GM23338 (cell line): Measurements from ENCODE around the gene MAMSTR. TPM values are rescaled to one million over a fixed set of nuclear protein-coding genes. Genes with fewer than 3 reads are reported as not detected.

Experiments
- ATAC-seq: fragments of 200-7000 bp; cut with Tn5 transposase; 3 replicates; pipeline ENCODE4 v1.9.1; 2020
- DNase-seq: peaks from one replicate; pipeline ENCODE4 v3.0.0-alpha.2; 2015; ENCODE audit warnings: low spot score
- H2AFZ ChIP-seq: fragments of 200-600 bp; sonication (generic); 2 replicates; pipeline ENCODE4 v1.8.0; 2016; ENCODE audit warnings: antibody characterized with exemption, mild to moderate bottlenecking, moderate library complexity
- H3F3A ChIP-seq: fragments of 200-600 bp; sonication (generic); replicated peaks from 2 replicates; pipeline ENCODE4 v1.8.0; 2017; ENCODE audit warnings: antibody characterized with exemption, mixed run types, low read depth
- H3K27ac ChIP-seq: fragments of 200-600 bp; sonication (generic); 2 replicates; pipeline ENCODE4 v1.6.1; 2016; ENCODE audit warnings: low read depth
- H3K27me3 ChIP-seq: fragments of 200-600 bp; sonication (generic); 2 replicates; pipeline ENCODE4 v1.8.0; 2016; ENCODE audit warnings: mild to moderate bottlenecking, mixed run types, moderate library complexity; ENCODE audit not compliant: insufficient read depth
- H3K36me3 ChIP-seq: fragments of 200-600 bp; sonication (generic); 2 replicates; pipeline ENCODE4 v1.8.0; 2016; ENCODE audit warnings: mild to moderate bottlenecking; ENCODE audit not compliant: insufficient read depth
- H3K4me1 ChIP-seq: fragments of 200-600 bp; sonication (generic); 2 replicates; pipeline ENCODE4 v1.8.0; 2016; ENCODE audit warnings: mild to moderate bottlenecking, moderate library complexity; ENCODE audit not compliant: insufficient read depth
- H3K4me2 ChIP-seq: fragments of 200-600 bp; sonication (generic); 2 replicates; pipeline ENCODE4 v1.7.1; 2017; ENCODE audit warnings: mixed run types
- H3K4me3 ChIP-seq: fragments of 200-600 bp; sonication (generic); 2 replicates; pipeline ENCODE4 v1.6.1; 2016; ENCODE audit warnings: mixed run types
- H3K79me2 ChIP-seq: fragments of 200-600 bp; sonication (generic); replicated peaks from 2 replicates; pipeline ENCODE4 v1.8.0; 2017; ENCODE audit warnings: mild to moderate bottlenecking; ENCODE audit not compliant: insufficient read depth
- H3K9me2 ChIP-seq: fragments of 200-600 bp; sonication (generic); 2 replicates; pipeline ENCODE4 v1.8.0; 2017; ENCODE audit not compliant: insufficient read depth
- H4K20me1 ChIP-seq: fragments of 200-600 bp; sonication (generic); replicated peaks from 2 replicates; pipeline ENCODE4 v1.8.0; 2017; ENCODE audit warnings: mild to moderate bottlenecking; ENCODE audit not compliant: insufficient read depth
- H3K27ac Mint-ChIP-seq: 2 replicates; pipeline ENCODE4 v1.8.0; 2020; ENCODE audit warnings: inconsistent platforms, mild to moderate bottlenecking, moderate library complexity, mixed read lengths
- H3K27me3 Mint-ChIP-seq: 3 replicates; pipeline ENCODE4 v1.8.0; 2022; ENCODE audit warnings: low read depth, mild to moderate bottlenecking, moderate library complexity, mixed read lengths, inconsistent platforms; ENCODE audit not compliant: insufficient read depth, poor library complexity
- H3K36me3 Mint-ChIP-seq: 3 replicates; pipeline ENCODE4 v1.8.0; 2021; ENCODE audit warnings: low read depth, mild to moderate bottlenecking, inconsistent platforms, moderate library complexity, mixed read lengths
- H3K4me1 Mint-ChIP-seq: 3 replicates; pipeline ENCODE4 v1.8.0; 2020; ENCODE audit warnings: mild to moderate bottlenecking, inconsistent platforms, mixed read lengths
- H3K4me3 Mint-ChIP-seq: 3 replicates; pipeline ENCODE4 v1.8.0; 2021; ENCODE audit warnings: moderate library complexity, mild to moderate bottlenecking, inconsistent platforms, mixed read lengths
- H3K9me3 Mint-ChIP-seq: 3 replicates; pipeline ENCODE4 v1.8.0; 2020; ENCODE audit warnings: moderate library complexity, mild to moderate bottlenecking, inconsistent platforms, mixed read lengths
- CREB1 ChIP-seq: fragments of 250-450 bp; sonication (Bioruptor Pico); IDR thresholded peaks from 2 replicates; pipeline ENCODE4 v1.5.0; 2020; ENCODE audit warnings: low read depth, mild to moderate bottlenecking, moderate library complexity
- EZH2 ChIP-seq: fragments of 200-600 bp; sonication (generic); IDR thresholded peaks from one replicate; pipeline ENCODE4 v1.8.0; 2017; ENCODE audit warnings: antibody characterized with exemption, mild to moderate bottlenecking, low read depth; ENCODE audit not compliant: unreplicated experiment
- polyA plus RNA-seq: library from polyadenylated mRNA; unstranded; fragments of >200 nt; fragmentation: Nextera tagmentation; extraction: Ambion mirVana; gene quantifications from 2 replicates; pipeline ENCODE4 v1.2.1, GENCODE V29; 2016
- total RNA-seq: library from RNA; depleted of rRNA; stranded (reverse); fragments of >200 nt; shearing (Covaris generic); gene quantifications from 2 replicates; pipeline ENCODE4 v1.2.3, GENCODE V29; 2014
- TF ChIP-seq, protein P1 (sequence below), 2 experiments: fragments of 200-600 bp in 1 of 2; sonication (generic) in 1 of 2; conservative IDR thresholded peaks; 2 replicates each; pipeline versions ENCODE4 v1.5.1 to v1.6.1; 2016 to 2017; ENCODE audit warnings: antibody characterized with exemption in 2 of 2, low read depth in 2 of 2, mild to moderate bottlenecking in 2 of 2, moderate library complexity in 1 of 2
- TF ChIP-seq, protein P2 (sequence below): fragments of 250-450 bp; sonication (Bioruptor Pico); IDR thresholded peaks from 2 replicates; pipeline ENCODE4 v1.5.0; 2020; ENCODE audit warnings: mild to moderate bottlenecking, moderate library complexity

Gene MAMSTR
- total and polyA plus RNA-seq, 2 experiments from 2014 or later = 1.9 to 2.0 TPM

DNA sequence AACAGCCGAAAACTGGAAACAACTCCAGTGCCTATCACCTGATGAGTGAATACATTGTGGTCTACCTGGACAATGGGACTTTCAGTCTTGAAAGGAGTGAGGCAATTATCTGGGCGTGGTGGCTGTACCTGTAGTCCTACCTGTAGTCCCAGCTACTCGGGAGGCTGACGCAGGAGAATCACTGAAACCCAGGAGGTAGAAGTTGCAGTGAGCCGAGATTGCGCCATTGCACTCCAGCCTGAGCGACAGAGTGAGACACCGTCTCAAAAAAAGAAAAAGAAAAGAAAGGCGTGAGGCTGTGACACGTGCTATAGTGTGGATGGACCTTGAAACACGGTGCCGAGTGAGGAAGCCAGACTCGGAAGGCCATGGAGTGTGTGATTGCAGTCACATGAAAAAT, 42.6 kb downstream of the MAMSTR start:
- Mint-ChIP-seq H3K4me1 (peaks cover 28% of the 10 kb centered on the region), H3K4me3 (no peak overlapping the region), H3K36me3 (no peaks in the 10 kb centered on the region), H3K9me3 (no peaks in the 10 kb centered on the region), H3K27ac (no peak overlapping the region), H3K27me3 (peaks cover 23% of the 10 kb centered on the region)
- H3F3A ChIP-seq = no peaks in the 10 kb centered on the region
- H3K79me2 ChIP-seq = no peaks in the 10 kb centered on the region
- H4K20me1 ChIP-seq = no peaks in the 10 kb centered on the region
- peaks cover 23% of the 10 kb centered on the region for H3K4me1 ChIP-seq
- TF ChIP-seq, protein P1, sequence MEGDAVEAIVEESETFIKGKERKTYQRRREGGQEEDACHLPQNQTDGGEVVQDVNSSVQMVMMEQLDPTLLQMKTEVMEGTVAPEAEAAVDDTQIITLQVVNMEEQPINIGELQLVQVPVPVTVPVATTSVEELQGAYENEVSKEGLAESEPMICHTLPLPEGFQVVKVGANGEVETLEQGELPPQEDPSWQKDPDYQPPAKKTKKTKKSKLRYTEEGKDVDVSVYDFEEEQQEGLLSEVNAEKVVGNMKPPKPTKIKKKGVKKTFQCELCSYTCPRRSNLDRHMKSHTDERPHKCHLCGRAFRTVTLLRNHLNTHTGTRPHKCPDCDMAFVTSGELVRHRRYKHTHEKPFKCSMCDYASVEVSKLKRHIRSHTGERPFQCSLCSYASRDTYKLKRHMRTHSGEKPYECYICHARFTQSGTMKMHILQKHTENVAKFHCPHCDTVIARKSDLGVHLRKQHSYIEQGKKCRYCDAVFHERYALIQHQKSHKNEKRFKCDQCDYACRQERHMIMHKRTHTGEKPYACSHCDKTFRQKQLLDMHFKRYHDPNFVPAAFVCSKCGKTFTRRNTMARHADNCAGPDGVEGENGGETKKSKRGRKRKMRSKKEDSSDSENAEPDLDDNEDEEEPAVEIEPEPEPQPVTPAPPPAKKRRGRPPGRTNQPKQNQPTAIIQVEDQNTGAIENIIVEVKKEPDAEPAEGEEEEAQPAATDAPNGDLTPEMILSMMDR (conservative IDR thresholded peaks at IDR 0.05; ENCODE audit: low read depth in 2 of 2) = no peak
- TF ChIP-seq CREB1 (CRISPR knock-in tag) = no peak
- no peaks in the 10 kb centered on the region for H3K9me2 ChIP-seq
- ATAC-seq (no peak), DNase-seq (no peak)
- no peak overlapping the region for H3K27ac ChIP-seq
- no peaks in the 10 kb centered on the region for H3K27me3 ChIP-seq
- H2AFZ ChIP-seq = no peak overlapping the region
- H3K4me3 ChIP-seq = no peak overlapping the region
- H3K36me3 ChIP-seq = no peaks in the 10 kb centered on the region
- no peak overlapping the region for H3K4me2 ChIP-seq

DNA sequence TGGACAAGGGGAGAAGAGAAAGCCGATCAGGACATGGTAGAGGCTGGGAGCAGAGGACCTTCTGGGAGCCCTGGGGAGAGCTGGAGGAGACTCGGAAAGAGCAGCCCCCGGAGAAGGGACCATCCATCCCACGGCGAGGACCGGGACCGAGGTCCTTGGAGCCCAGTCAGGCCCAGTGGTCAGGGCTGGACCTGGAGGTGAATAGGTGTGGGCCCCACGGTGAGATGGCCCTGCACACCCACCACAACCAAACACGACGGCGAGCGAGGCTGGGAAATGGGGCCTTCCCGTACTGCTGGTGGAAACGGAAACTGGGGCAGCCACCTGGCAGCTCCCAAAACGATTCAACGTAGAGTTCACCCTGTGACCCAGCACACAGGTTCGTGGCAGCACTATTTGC, 43.0 kb downstream of the MAMSTR start:
- Mint-ChIP-seq H3K36me3 (no peaks in the 10 kb centered on the region), H3K9me3 (no peaks in the 10 kb centered on the region), H3K4me3 (no peak overlapping the region), H3K27ac (no peak overlapping the region), H3K4me1 (peaks cover 28% of the 10 kb centered on the region), H3K27me3 (peaks cover 23% of the 10 kb centered on the region)
- H3K4me1 ChIP-seq = peaks cover 23% of the 10 kb centered on the region
- no peaks in the 10 kb centered on the region for H3F3A ChIP-seq
- H3K36me3 ChIP-seq = no peaks in the 10 kb centered on the region
- H3K4me3 ChIP-seq = no peak overlapping the region
- H3K27ac ChIP-seq = no peak overlapping the region
- no peak for TF ChIP-seq EZH2
- TF ChIP-seq, protein P2, sequence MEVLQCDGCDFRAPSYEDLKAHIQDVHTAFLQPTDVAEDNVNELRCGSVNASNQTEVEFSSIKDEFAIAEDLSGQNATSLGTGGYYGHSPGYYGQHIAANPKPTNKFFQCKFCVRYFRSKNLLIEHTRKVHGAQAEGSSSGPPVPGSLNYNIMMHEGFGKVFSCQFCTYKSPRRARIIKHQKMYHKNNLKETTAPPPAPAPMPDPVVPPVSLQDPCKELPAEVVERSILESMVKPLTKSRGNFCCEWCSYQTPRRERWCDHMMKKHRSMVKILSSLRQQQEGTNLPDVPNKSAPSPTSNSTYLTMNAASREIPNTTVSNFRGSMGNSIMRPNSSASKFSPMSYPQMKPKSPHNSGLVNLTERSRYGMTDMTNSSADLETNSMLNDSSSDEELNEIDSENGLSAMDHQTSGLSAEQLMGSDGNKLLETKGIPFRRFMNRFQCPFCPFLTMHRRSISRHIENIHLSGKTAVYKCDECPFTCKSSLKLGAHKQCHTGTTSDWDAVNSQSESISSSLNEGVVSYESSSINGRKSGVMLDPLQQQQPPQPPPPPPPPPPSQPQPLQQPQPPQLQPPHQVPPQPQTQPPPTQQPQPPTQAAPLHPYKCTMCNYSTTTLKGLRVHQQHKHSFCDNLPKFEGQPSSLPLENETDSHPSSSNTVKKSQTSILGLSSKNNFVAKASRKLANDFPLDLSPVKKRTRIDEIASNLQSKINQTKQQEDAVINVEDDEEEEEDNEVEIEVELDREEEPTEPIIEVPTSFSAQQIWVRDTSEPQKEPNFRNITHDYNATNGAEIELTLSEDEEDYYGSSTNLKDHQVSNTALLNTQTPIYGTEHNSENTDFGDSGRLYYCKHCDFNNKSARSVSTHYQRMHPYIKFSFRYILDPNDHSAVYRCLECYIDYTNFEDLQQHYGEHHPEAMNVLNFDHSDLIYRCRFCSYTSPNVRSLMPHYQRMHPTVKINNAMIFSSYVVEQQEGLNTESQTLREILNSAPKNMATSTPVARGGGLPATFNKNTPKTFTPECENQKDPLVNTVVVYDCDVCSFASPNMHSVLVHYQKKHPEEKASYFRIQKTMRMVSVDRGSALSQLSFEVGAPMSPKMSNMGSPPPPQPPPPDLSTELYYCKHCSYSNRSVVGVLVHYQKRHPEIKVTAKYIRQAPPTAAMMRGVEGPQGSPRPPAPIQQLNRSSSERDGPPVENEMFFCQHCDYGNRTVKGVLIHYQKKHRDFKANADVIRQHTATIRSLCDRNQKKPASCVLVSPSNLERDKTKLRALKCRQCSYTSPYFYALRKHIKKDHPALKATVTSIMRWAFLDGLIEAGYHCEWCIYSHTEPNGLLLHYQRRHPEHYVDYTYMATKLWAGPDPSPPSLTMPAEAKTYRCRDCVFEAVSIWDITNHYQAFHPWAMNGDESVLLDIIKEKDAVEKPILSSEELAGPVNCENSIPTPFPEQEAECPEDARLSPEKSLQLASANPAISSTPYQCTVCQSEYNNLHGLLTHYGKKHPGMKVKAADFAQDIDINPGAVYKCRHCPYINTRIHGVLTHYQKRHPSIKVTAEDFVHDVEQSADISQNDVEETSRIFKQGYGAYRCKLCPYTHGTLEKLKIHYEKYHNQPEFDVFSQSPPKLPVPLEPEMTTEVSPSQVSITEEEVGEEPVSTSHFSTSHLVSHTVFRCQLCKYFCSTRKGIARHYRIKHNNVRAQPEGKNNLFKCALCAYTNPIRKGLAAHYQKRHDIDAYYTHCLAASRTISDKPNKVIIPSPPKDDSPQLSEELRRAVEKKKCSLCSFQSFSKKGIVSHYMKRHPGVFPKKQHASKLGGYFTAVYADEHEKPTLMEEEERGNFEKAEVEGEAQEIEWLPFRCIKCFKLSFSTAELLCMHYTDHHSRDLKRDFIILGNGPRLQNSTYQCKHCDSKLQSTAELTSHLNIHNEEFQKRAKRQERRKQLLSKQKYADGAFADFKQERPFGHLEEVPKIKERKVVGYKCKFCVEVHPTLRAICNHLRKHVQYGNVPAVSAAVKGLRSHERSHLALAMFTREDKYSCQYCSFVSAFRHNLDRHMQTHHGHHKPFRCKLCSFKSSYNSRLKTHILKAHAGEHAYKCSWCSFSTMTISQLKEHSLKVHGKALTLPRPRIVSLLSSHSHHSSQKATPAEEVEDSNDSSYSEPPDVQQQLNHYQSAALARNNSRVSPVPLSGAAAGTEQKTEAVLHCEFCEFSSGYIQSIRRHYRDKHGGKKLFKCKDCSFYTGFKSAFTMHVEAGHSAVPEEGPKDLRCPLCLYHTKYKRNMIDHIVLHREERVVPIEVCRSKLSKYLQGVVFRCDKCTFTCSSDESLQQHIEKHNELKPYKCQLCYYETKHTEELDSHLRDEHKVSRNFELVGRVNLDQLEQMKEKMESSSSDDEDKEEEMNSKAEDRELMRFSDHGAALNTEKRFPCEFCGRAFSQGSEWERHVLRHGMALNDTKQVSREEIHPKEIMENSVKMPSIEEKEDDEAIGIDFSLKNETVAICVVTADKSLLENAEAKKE = no peak
- H3K27me3 ChIP-seq = no peaks in the 10 kb centered on the region
- H4K20me1 ChIP-seq = no peaks in the 10 kb centered on the region
- no peak overlapping the region for H3K4me2 ChIP-seq
- no peak for DNase-seq
- H2AFZ ChIP-seq = no peak overlapping the region
- H3K79me2 ChIP-seq = no peaks in the 10 kb centered on the region
- H3K9me2 ChIP-seq = no peaks in the 10 kb centered on the region
- no peak for ATAC-seq
